Measurements from ENCODE around the gene HCFC1.

- TF ChIP-seq POLR2A (IDR thresholded peaks at IDR 0.05) (no peak), CTCF (IDR thresholded peaks at IDR 0.05) (no peak)
Observed at GRCh38 chrX:153969904-153970356, 1.7 kb downstream of the HCFC1 start.

All from testis (tissue), 2 donors.